Smooth muscle cell (in vitro differentiated cells): ENCODE results near the gene RUNX2. TPM values are rescaled to one million over a fixed set of nuclear protein-coding genes. Genes with fewer than 3 reads are reported as not detected.

Experiments used
- DNase-seq: peaks from one replicate; lab custom pipeline; 2025; ENCODE audit not compliant: unreplicated experiment; lab: John Stamatoyannopoulos, UW
- H2AFZ ChIP-seq: fragments of 200-600 bp; sonication (generic); 2 replicates; pipeline ENCODE4 v1.6.0; 2016; ENCODE audit warnings: antibody characterized with exemption, low read depth, mild to moderate bottlenecking
- H3F3A ChIP-seq: fragments of 200-600 bp; sonication (generic); 2 replicates; pipeline ENCODE4 v1.6.0; 2017; ENCODE audit warnings: antibody characterized with exemption, low read depth
- H3K27ac ChIP-seq: fragments of 200-600 bp; sonication (generic); 2 replicates; pipeline ENCODE4 v1.5.1; 2016; ENCODE audit warnings: low read depth, mild to moderate bottlenecking
- H3K27me3 ChIP-seq: fragments of 200-600 bp; sonication (generic); 2 replicates; pipeline ENCODE4 v1.6.1; 2016; ENCODE audit warnings: low read depth, mild to moderate bottlenecking
- H3K36me3 ChIP-seq: fragments of 200-600 bp; sonication (generic); 2 replicates; pipeline ENCODE4 v1.5.1; 2016; ENCODE audit warnings: low read depth
- H3K4me1 ChIP-seq: fragments of 200-600 bp; sonication (generic); 2 replicates; pipeline ENCODE4 v1.5.1; 2016; ENCODE audit warnings: low read depth
- H3K4me2 ChIP-seq: fragments of 200-600 bp; sonication (generic); 2 replicates; pipeline ENCODE4 v1.6.0; 2016; ENCODE audit warnings: mild to moderate bottlenecking
- H3K4me3 ChIP-seq: fragments of 200-600 bp; sonication (generic); 2 replicates; pipeline ENCODE4 v1.5.1; 2016; ENCODE audit warnings: mild to moderate bottlenecking
- H3K79me2 ChIP-seq: fragments of 200-600 bp; sonication (generic); 2 replicates; pipeline ENCODE4 v1.6.0; 2016; ENCODE audit warnings: low read depth, mild to moderate bottlenecking
- H3K9ac ChIP-seq: fragments of 200-600 bp; sonication (generic); 2 replicates; pipeline ENCODE4 v1.6.0; 2016; ENCODE audit warnings: low read depth
- H3K9me3 ChIP-seq: fragments of 200-600 bp; sonication (generic); replicated peaks from 2 replicates; pipeline ENCODE4 v1.5.1; 2016; ENCODE audit warnings: low read depth
- H4K20me1 ChIP-seq: fragments of 200-600 bp; sonication (generic); 2 replicates; pipeline ENCODE4 v1.6.0; 2016; ENCODE audit warnings: low read depth
- CTCF ChIP-seq: fragments of 200-600 bp; sonication (generic); IDR thresholded peaks from 2 replicates; pipeline ENCODE4 v1.5.1; 2017; ENCODE audit warnings: borderline replicate concordance, mild to moderate bottlenecking, antibody characterized with exemption; ENCODE audit not compliant: insufficient read depth, poor library complexity, severe bottlenecking
- WGBS: methylation state at CpG from one replicate; pipeline ENCODE4 v1.1.7; 2016; ENCODE audit warnings: low lambda C conversion rate; 5-methylcytosine and 5-hydroxymethylcytosine counted together
- polyA plus RNA-seq: library from polyadenylated mRNA; unstranded; fragments of >200 nt; fragmentation: Nextera tagmentation; extraction: Ambion mirVana; gene quantifications from 2 replicates; pipeline ENCODE4 v1.2.1, GENCODE V29; 2016
- total RNA-seq: library from RNA; depleted of rRNA; stranded (reverse); fragments of >200 nt; gene quantifications from 2 replicates; pipeline ENCODE4 v1.2.3, GENCODE V29; 2014

Gene RUNX2
- total and polyA plus RNA-seq, 2 experiments from 2014 or later: 12.5 to 16.4 TPM

GRCh38 chr6:45433533-45434380 is 105.6 kb downstream of the RUNX2 start:
- Histone ChIP-seq H3K27ac (peak overlapping the region; percentile 92), H3F3A (peaks cover 27% of the 10 kb centered on the region), H3K4me2 (peak overlapping the region; percentile 54), H3K4me1 (peaks cover 28% of the 10 kb centered on the region), H4K20me1 (no peaks in the 10 kb centered on the region), H2AFZ (no peak overlapping the region), H3K9me3 (no peaks in the 10 kb centered on the region), H3K36me3 (no peaks in the 10 kb centered on the region), H3K79me2 (peaks cover 40% of the 10 kb centered on the region), H3K27me3 (no peaks in the 10 kb centered on the region), H3K9ac (no peak overlapping the region), H3K4me3 (no peak overlapping the region)
- DNase-seq: no peak
- WGBS: 74% methylated on average over 2 of the region's 2 CpGs
- TF ChIP-seq CTCF: no peak

DNA sequence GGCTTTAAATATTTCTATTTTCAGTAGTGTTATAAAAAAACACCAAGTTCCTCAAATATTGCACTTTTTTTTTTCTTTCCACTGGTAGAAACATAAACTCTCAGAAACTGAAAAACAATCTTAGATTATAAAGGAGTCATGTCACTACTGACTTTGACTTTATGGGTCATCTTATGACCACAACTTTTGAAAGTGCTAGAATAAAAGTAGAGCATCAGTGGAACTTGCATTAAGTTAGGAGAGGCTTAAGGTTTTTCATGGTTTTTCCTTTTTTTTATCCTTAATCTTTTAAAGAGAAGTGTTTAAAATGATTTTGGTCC is 106.2 kb downstream of the RUNX2 start:
- Histone ChIP-seq H3K79me2 (peaks cover 35% of the 10 kb centered on the region), H3K27ac (peak overlapping the region; percentile 92)

GRCh38 chr6:45436544-45437438 is 108.7 kb downstream of the RUNX2 start:
- Histone ChIP-seq H3K36me3 (no peaks in the 10 kb centered on the region), H3K79me2 (peaks cover 25% of the 10 kb centered on the region), H4K20me1 (no peaks in the 10 kb centered on the region), H3K4me3 (peak overlapping the region; percentile 6), H3K9me3 (no peaks in the 10 kb centered on the region), H2AFZ (no peak overlapping the region), H3K4me1 (peaks cover 34% of the 10 kb centered on the region), H3K27me3 (no peaks in the 10 kb centered on the region), H3K9ac (peak overlapping the region; percentile 56), H3F3A (peaks cover 51% of the 10 kb centered on the region), H3K4me2 (peak overlapping the region; percentile 71), H3K27ac (peak overlapping the region; percentile 92)
- no peak for DNase-seq
- no peak for TF ChIP-seq CTCF
- WGBS: 26% methylated on average over 7 of the region's 7 CpGs

More for the DNA sequence above, 106.2 kb downstream of the RUNX2 start:
- Histone ChIP-seq H3K4me3 (no peak overlapping the region), H3K4me2 (peak overlapping the region; percentile 3), H3F3A (peaks cover 33% of the 10 kb centered on the region), H3K9ac (no peak overlapping the region), H3K4me1 (peaks cover 34% of the 10 kb centered on the region), H3K27me3 (no peaks in the 10 kb centered on the region), H2AFZ (no peak overlapping the region), H4K20me1 (no peaks in the 10 kb centered on the region), H3K36me3 (no peaks in the 10 kb centered on the region), H3K9me3 (no peaks in the 10 kb centered on the region)
- DNase-seq: no peak
- TF ChIP-seq CTCF: no peak
